OCI-LY7 (cell line): Measurements from ENCODE around the gene CTNNBL1.
"Not testable (repeated sequence)": the region's sequence is repeated elsewhere in the genome, so short reads cannot be mapped to it uniquely, and the experiment has no call there.

Experiments used
- CTCF ChIP-seq: fragments of 200-600 bp; sonication (generic); conservative IDR thresholded peaks from 2 replicates; pipeline ENCODE4 v1.5.1; 2014; ENCODE audit warnings: mild to moderate bottlenecking, antibody characterized with exemption, low read length, moderate library complexity, mixed read lengths
- EZH2phosphoT487 ChIP-seq: fragments of 200-600 bp; sonication (generic); IDR thresholded peaks from 2 replicates; pipeline ENCODE4 v1.6.1; 2018; ENCODE audit warnings: low read depth, borderline replicate concordance, mild to moderate bottlenecking, mixed run types, antibody characterized with exemption, low read length, moderate library complexity, mixed read lengths

GRCh38 chr20:37664595-37664994, 29.2 kb upstream of the CTNNBL1 start:
- TF ChIP-seq CTCF, EZH2phosphoT487: not testable (repeated sequence)
